Tibial nerve (tissue), 4 donors: Measurements from ENCODE around the gene TMEM63C. TPM values are rescaled to one million over a fixed set of nuclear protein-coding genes. Genes with fewer than 3 reads are reported as not detected.

ENCODE experiments used
- DNase-seq, 2 donors: peaks; one replicate each; pipeline ENCODE4 v3.0.0-alpha.2; 2019; ENCODE audit warnings: low spot score in 2 of 2
- H3K27ac ChIP-seq, 4 donors: fragments of 200-600 bp; sonication (generic) in 3 of 4; one replicate each; pipeline ENCODE4 v1.5.1; 2017 to 2019; ENCODE audit warnings: mild to moderate bottlenecking in 1 of 4
- H3K27me3 ChIP-seq, 2 donors: fragments of 200-600 bp; sonication (generic) in 1 of 2; one replicate each; pipeline versions ENCODE4 v1.5.1 to v1.6.0; 2017 to 2019
- H3K36me3 ChIP-seq, 3 donors: fragments of 200-600 bp; sonication (generic); one replicate each; pipeline ENCODE4 v1.5.1; 2018 to 2019
- H3K4me1 ChIP-seq, 4 donors: fragments of 200-600 bp; sonication (generic) in 3 of 4; one replicate each; pipeline ENCODE4 v1.5.1; 2017 to 2019
- H3K4me3 ChIP-seq, 4 donors: fragments of 200-600 bp; sonication (generic) in 3 of 4; one replicate each; pipeline ENCODE4 v1.5.1; 2017 to 2019; ENCODE audit warnings: mild to moderate bottlenecking in 1 of 4, moderate library complexity in 1 of 4
- H3K9me3 ChIP-seq, 4 donors: fragments of 200-600 bp; sonication (generic) in 3 of 4; one replicate each; pipeline ENCODE4 v1.5.1; 2017 to 2019
- CTCF ChIP-seq, 5 experiments: fragments of 200-600 bp in 3 of 5; fragments of 450-650 bp in 2 of 5; sonication (generic) in 3 of 5; IDR thresholded peaks; one replicate each; pipeline ENCODE4 v1.5.1; 2016 to 2019; ENCODE audit warnings: antibody characterized with exemption in 5 of 5, mild to moderate bottlenecking in 3 of 5, moderate library complexity in 2 of 5
- EP300 ChIP-seq, 2 donors: sonication (generic); formaldehyde crosslinking; IDR thresholded peaks; one replicate each; pipeline ENCODE4 v1.6.1; 2017; ENCODE audit warnings: antibody characterized with exemption in 2 of 2, mild to moderate bottlenecking in 1 of 2
- POLR2A ChIP-seq, 2 donors: fragments of 450-650 bp; IDR thresholded peaks; one replicate each; pipeline ENCODE4 v1.6.1; 2017; ENCODE audit warnings: antibody characterized with exemption in 2 of 2, mild to moderate bottlenecking in 2 of 2, moderate library complexity in 2 of 2
- WGBS, 2 donors: methylation state at CpG; one replicate each; pipeline ENCODE4 v1.1.5; 2018; 5-methylcytosine and 5-hydroxymethylcytosine counted together
- total RNA-seq, 4 donors: library from RNA; depleted of rRNA; stranded (reverse); fragments of >200 nt; gene quantifications; one replicate each; pipeline ENCODE4 v1.1.0, GENCODE V29; 2016

The TMEM63C gene
- total RNA-seq, 4 donors from 2014 or later, result not detected

- no peak overlapping the region for H3K27ac ChIP-seq
- 67 to 71% methylated on average over 2 of the region's 2 CpGs for WGBS, 2 donors
- no peaks in the 10 kb centered on the region for H3K9me3 ChIP-seq
- H3K4me3 ChIP-seq, result no peak overlapping the region
- no peak for TF ChIP-seq CTCF (IDR thresholded peaks at IDR 0.05)
- no peak for TF ChIP-seq EP300 (IDR thresholded peaks at IDR 0.05)
- no peak for TF ChIP-seq POLR2A (IDR thresholded peaks at IDR 0.05)
- DNase-seq, result no peak
- no peaks in the 10 kb centered on the region for H3K36me3 ChIP-seq
- peaks cover 0 to 6% of the 10 kb centered on the region in 2 donors for H3K27me3 ChIP-seq
- H3K4me1 ChIP-seq, result no peaks in the 10 kb centered on the region
Observed at GRCh38 chr14:77206261-77206824, 24.7 kb downstream of the TMEM63C start.

- H3K27me3 ChIP-seq, result peaks cover 0 to under 1% of the 10 kb centered on the region in 2 donors
- no peaks in the 10 kb centered on the region for H3K4me1 ChIP-seq
- H3K9me3 ChIP-seq, result no peaks in the 10 kb centered on the region
- 58 to 68% methylated on average over 2 of the region's 2 CpGs for WGBS, 2 donors
- TF ChIP-seq POLR2A (IDR thresholded peaks at IDR 0.05), result no peak
- no peak for TF ChIP-seq EP300 (IDR thresholded peaks at IDR 0.05)
- TF ChIP-seq CTCF (IDR thresholded peaks at IDR 0.05), result no peak
- no peak for DNase-seq
- no peak overlapping the region for H3K27ac ChIP-seq
- H3K36me3 ChIP-seq, result no peaks in the 10 kb centered on the region
- no peak overlapping the region for H3K4me3 ChIP-seq
Observed at GRCh38 chr14:77206877-77207389, 25.3 kb downstream of the TMEM63C start.

- TF ChIP-seq POLR2A (IDR thresholded peaks at IDR 0.05) (no peak), CTCF (IDR thresholded peaks at IDR 0.05) (no peak), EP300 (IDR thresholded peaks at IDR 0.05) (no peak)
- H3K9me3 ChIP-seq, result no peaks in the 10 kb centered on the region
- H3K27ac ChIP-seq, result no peak overlapping the region
- H3K27me3 ChIP-seq, result no peaks in the 10 kb centered on the region
- no peak overlapping the region for H3K4me3 ChIP-seq
- H3K4me1 ChIP-seq, result no peaks in the 10 kb centered on the region
- 21 to 28% methylated on average over 8 to 10 of the region's 10 CpGs for WGBS, 2 donors
- no peaks in the 10 kb centered on the region for H3K36me3 ChIP-seq
- peak; percentile 34 to 64 for DNase-seq
Observed at GRCh38 chr14:77208291-77208978, 26.8 kb downstream of the TMEM63C start.

GRCh38 chr14:77208979-77209318 lies 27.4 kb downstream of the TMEM63C start:
- Histone ChIP-seq H3K4me3 (no peak overlapping the region), H3K9me3 (no peaks in the 10 kb centered on the region), H3K36me3 (no peaks in the 10 kb centered on the region), H3K27me3 (no peaks in the 10 kb centered on the region), H3K27ac (no peak overlapping the region), H3K4me1 (no peaks in the 10 kb centered on the region)
- WGBS, 2 donors, result 28 to 38% methylated on average over 5 of the region's 5 CpGs
- TF ChIP-seq POLR2A (IDR thresholded peaks at IDR 0.05) (no peak), EP300 (IDR thresholded peaks at IDR 0.05) (no peak), CTCF (IDR thresholded peaks at IDR 0.05) (no peak)
- no peak for DNase-seq

- no peaks in the 10 kb centered on the region for H3K9me3 ChIP-seq
- WGBS, 2 donors, result 80 to 84% methylated on average over 4 of the region's 4 CpGs
- no peaks in the 10 kb centered on the region for H3K36me3 ChIP-seq
- TF ChIP-seq EP300 (IDR thresholded peaks at IDR 0.05) (no peak), POLR2A (IDR thresholded peaks at IDR 0.05) (no peak), CTCF (IDR thresholded peaks at IDR 0.05) (no peak)
- peaks cover 0 to 6% of the 10 kb centered on the region in 2 donors for H3K27me3 ChIP-seq
- H3K27ac ChIP-seq, result no peak overlapping the region
- no peak for DNase-seq
- H3K4me1 ChIP-seq, result no peaks in the 10 kb centered on the region
- no peak overlapping the region for H3K4me3 ChIP-seq
Observed at GRCh38 chr14:77212097-77212870, 30.7 kb downstream of the TMEM63C start.
